CD4-positive, alpha-beta memory T cell (primary cell): ENCODE results near the gene GRIFIN. TPM values are rescaled to one million over a fixed set of nuclear protein-coding genes. Genes with fewer than 3 reads are reported as not detected.
A peak's percentile ranks its signal among the peaks of the same experiment; 100 is the strongest.

Source experiments
- CTCF ChIA-PET: fragments of 350-600 bp; sonication (Branson Sonifier 250); formaldehyde crosslinking; loops from one replicate; lab custom pipeline; 2021; ENCODE audit warnings: inconsistent platforms; ENCODE audit not compliant: partially characterized antibody; lab: Charles Lee
- POLR2A ChIA-PET: fragments of 350-600 bp; sonication (Branson Sonifier 250); formaldehyde crosslinking; loops from one replicate; lab custom pipeline; 2021; ENCODE audit not compliant: partially characterized antibody; lab: Charles Lee
- DNase-seq, 5 donors: peaks; one replicate each; pipeline versions ENCODE4 v3.0.0 to v3.0.0-alpha.2; 2020 to 2022; ENCODE audit warnings: mixed read lengths in 1 of 5
- H3K27ac ChIP-seq: one replicate; pipeline ENCODE4 v1.7.0; 2013; ENCODE audit warnings: low read depth, low read length
- H3K27me3 ChIP-seq: 2 replicates; pipeline ENCODE4 v1.7.0; 2013; ENCODE audit warnings: mild to moderate bottlenecking, low read length, moderate library complexity; ENCODE audit not compliant: insufficient read depth
- H3K36me3 ChIP-seq: 2 replicates; pipeline ENCODE4 v1.7.0; 2013; ENCODE audit warnings: mild to moderate bottlenecking, low read length, moderate library complexity; ENCODE audit not compliant: insufficient read depth
- H3K4me1 ChIP-seq: 2 replicates; pipeline ENCODE4 v1.7.0; 2013; ENCODE audit warnings: mild to moderate bottlenecking, low read length, moderate library complexity; ENCODE audit not compliant: insufficient read depth
- H3K4me3 ChIP-seq, 2 donors: one replicate each; pipeline ENCODE4 v1.7.0; 2013; ENCODE audit warnings: low read length in 2 of 2, mild to moderate bottlenecking in 1 of 2
- H3K9me3 ChIP-seq, 2 donors: one replicate each; pipeline ENCODE4 v1.7.0; 2013; ENCODE audit warnings: low read length in 2 of 2, control low read depth in 1 of 2; ENCODE audit not compliant: control insufficient read depth in 1 of 2
- H3K27ac Mint-ChIP-seq, 7 donors: one replicate each; pipeline ENCODE4 v1.8.0; 2020 to 2021; ENCODE audit warnings: mixed read lengths in 7 of 7, mild to moderate bottlenecking in 6 of 7, inconsistent platforms in 3 of 7, moderate library complexity in 3 of 7
- H3K27me3 Mint-ChIP-seq, 2 donors: one replicate each; pipeline ENCODE4 v1.8.0; 2020 to 2021; ENCODE audit warnings: mixed read lengths in 2 of 2
- H3K36me3 Mint-ChIP-seq, 2 donors: one replicate each; pipeline ENCODE4 v1.8.0; 2020 to 2021; ENCODE audit warnings: mixed read lengths in 2 of 2, inconsistent platforms in 1 of 2, mild to moderate bottlenecking in 1 of 2
- H3K4me1 Mint-ChIP-seq, 4 donors: one replicate each; pipeline ENCODE4 v1.8.0; 2020 to 2021; ENCODE audit warnings: mixed read lengths in 4 of 4, mild to moderate bottlenecking in 1 of 4
- H3K4me3 Mint-ChIP-seq, 8 donors: one replicate each; pipeline ENCODE4 v1.8.0; 2020 to 2021; ENCODE audit warnings: mixed read lengths in 8 of 8, mild to moderate bottlenecking in 7 of 8, moderate library complexity in 6 of 8, inconsistent platforms in 3 of 8
- H3K9me3 Mint-ChIP-seq, 8 donors: one replicate each; pipeline ENCODE4 v1.8.0; 2020 to 2021; ENCODE audit warnings: mixed read lengths in 8 of 8, mild to moderate bottlenecking in 5 of 8, inconsistent platforms in 3 of 8, moderate library complexity in 1 of 8
- intact Hi-C: fragments of 100-400 bp; cut with micrococcal nuclease; formaldehyde crosslinking; loops from one replicate; pipeline ENCODE4 v1.15.1; 2023
- polyA plus RNA-seq, 2 donors: library from polyadenylated mRNA; unstranded; fragments of 300-500 nt; fragmentation: Illumina TruSeq; gene quantifications; one replicate each; pipeline ENCODE4 v1.2.3, GENCODE V29; 2021
- total RNA-seq, 2 experiments: library from RNA; stranded (reverse); gene quantifications; one replicate each; pipeline ENCODE4 v1.2.3, GENCODE V29; 2021

Gene GRIFIN
- total and polyA plus RNA-seq, 4 experiments from 2014 or later, result not detected

DNA sequence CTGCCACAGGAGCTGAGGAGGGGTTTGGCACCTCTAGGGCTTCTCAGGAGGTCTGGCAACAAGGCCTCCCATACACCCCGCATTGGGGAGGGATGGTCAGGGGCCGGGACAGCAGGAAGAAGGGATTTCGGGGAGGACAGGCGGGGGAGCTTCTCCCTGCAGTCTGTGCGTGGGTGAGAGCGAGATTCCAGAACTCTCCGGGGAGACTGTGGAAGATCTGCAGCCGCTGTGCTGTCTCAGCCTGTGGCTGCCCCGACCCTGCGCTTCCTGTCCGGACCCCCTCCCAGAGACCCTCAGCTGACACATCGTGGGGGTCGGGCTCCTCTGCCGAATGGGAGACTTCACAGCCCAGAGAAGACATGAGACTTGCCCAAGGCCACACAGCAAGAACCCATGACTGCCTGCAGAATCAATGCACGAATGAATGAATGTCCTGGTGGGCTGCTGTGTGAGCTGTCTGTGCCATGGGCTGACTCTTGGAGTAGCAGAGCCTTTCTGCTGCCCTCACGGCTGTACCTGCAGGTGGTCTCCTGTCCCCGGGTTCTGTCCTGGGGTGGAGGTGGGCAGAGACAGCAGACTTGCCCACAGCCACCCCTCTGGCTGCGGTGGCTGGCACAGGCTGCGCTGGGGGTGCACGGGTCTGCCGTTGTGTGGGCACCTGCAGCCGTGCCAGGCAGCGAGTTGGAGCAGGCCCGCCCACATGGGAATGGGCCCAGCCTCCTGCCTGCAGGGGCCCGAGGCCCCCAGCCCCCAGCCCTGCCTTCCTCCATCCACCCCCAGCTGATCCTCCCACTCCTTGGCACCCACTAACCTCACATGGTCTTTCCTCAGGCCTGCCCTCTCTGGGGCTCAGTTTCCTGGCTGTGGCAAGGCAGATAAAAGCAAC, 27.1 kb upstream of the GRIFIN start:
- peaks cover 9% of the 10 kb centered on the region for H3K4me1 ChIP-seq
- intact Hi-C loops, result no loop called here
- no peak overlapping the region for H3K4me3 ChIP-seq
- peak overlapping the region in 1 of 7 donors; percentile 43 for H3K27ac Mint-ChIP-seq
- no peaks in the 10 kb centered on the region for H3K9me3 ChIP-seq
- H3K4me1 Mint-ChIP-seq, result peaks cover 2 to 12% (median 6%) of the 10 kb centered on the region in 4 donors
- peak in 1 of 5 donors; percentile 24 for DNase-seq
- ChIA-PET CTCF (interaction anchor here (2.8 kb wide), 1 partner anchor 34 kb away, joined by 7 read pairs; no protein-coding TSS in a partner anchor), POLR2A (interaction anchor here (1.9 to 5.2 kb wide), 2 partner anchors 8 to 19 kb away, joined by 5 to 27 read pairs; no protein-coding TSS in a partner anchor)
- H3K27me3 ChIP-seq, result no peaks in the 10 kb centered on the region
- no peak overlapping the region for H3K4me3 Mint-ChIP-seq
- H3K27me3 Mint-ChIP-seq, result no peaks in the 10 kb centered on the region
- H3K9me3 Mint-ChIP-seq, result no peaks in the 10 kb centered on the region
- H3K36me3 Mint-ChIP-seq, result no peaks in the 10 kb centered on the region
- no peaks in the 10 kb centered on the region for H3K36me3 ChIP-seq
- no peak overlapping the region for H3K27ac ChIP-seq

GRCh38 chr7:2502647-2502966, 26.4 kb upstream of the GRIFIN start:
- Mint-ChIP-seq H3K27ac (no peak overlapping the region), H3K9me3 (no peaks in the 10 kb centered on the region), H3K4me1 (peaks cover 0 to 5% (median under 1%) of the 10 kb centered on the region in 4 donors), H3K4me3 (no peak overlapping the region), H3K36me3 (no peaks in the 10 kb centered on the region), H3K27me3 (no peaks in the 10 kb centered on the region)
- POLR2A ChIA-PET, result interaction anchor here (5.2 kb wide), 1 partner anchor 8 kb away, joined by 27 read pairs; no protein-coding TSS in a partner anchor
- Histone ChIP-seq H3K9me3 (no peaks in the 10 kb centered on the region), H3K36me3 (no peaks in the 10 kb centered on the region), H3K27me3 (no peaks in the 10 kb centered on the region), H3K4me1 (peaks cover 2% of the 10 kb centered on the region), H3K4me3 (no peak overlapping the region), H3K27ac (no peak overlapping the region)
- peak in 1 of 5 donors; percentile 23 for DNase-seq
- intact Hi-C loops, result no loop called here
- CTCF ChIA-PET, result interaction anchor here (0.6 to 2.8 kb wide), 2 partner anchors 30 to 34 kb away, joined by 3 to 7 read pairs; no protein-coding TSS in a partner anchor

DNA sequence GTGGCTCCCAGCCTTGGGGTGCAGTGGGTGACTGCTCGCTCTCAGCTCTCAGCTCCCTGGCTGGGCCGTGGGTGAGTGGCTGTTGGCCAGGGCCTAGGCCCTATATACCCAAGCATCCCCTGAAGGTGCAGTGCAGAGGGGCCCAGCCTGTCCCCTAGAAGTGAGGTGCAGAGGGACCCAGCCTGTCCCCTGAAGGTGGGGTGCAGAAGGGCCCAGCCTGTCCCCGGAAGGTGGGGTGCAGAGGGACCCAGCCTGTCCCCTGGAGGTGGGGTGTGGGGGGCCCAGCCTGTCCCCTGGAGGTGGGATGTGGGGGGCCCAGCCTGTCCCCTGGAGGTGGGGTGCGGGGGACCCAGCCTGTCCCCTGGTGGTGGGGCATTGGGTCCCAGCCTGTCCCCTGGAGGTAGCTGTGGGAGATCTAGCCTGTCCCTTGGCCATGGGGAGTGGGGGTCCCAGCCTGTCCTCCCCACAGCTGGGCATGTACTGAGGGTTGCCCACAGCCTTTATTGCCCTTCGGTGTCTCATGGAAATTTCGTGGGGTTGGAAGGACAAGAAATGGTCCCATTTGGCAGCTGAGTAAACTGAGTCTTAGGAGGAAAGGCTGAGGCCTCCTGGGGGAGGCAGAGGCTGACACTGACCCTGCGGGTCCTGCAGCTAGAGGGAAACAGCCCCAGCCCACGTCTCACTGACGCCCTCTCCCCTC, 25.9 kb upstream of the GRIFIN start:
- peak overlapping the region in 1 of 7 donors; percentile 29 for H3K27ac Mint-ChIP-seq
- H3K36me3 ChIP-seq, result no peaks in the 10 kb centered on the region
- no peaks in the 10 kb centered on the region for H3K9me3 ChIP-seq
- H3K4me3 ChIP-seq, result no peak overlapping the region
- no peaks in the 10 kb centered on the region for H3K4me1 ChIP-seq
- peak in 1 of 5 donors; percentile 19 for DNase-seq
- no peak overlapping the region for H3K27ac ChIP-seq
- no peaks in the 10 kb centered on the region for H3K36me3 Mint-ChIP-seq
- no peaks in the 10 kb centered on the region for H3K27me3 ChIP-seq
- no peaks in the 10 kb centered on the region for H3K27me3 Mint-ChIP-seq
- H3K4me1 Mint-ChIP-seq, result peaks cover 0 to 4% (median 0%) of the 10 kb centered on the region in 4 donors
- H3K9me3 Mint-ChIP-seq, result no peaks in the 10 kb centered on the region
- H3K4me3 Mint-ChIP-seq, result no peak overlapping the region
- POLR2A ChIA-PET, result interaction anchor here (1.0 to 5.2 kb wide), 3 partner anchors 9 to 26 kb away, joined by 3 to 27 read pairs (median 3); no protein-coding TSS in a partner anchor
- intact Hi-C loops, result no loop called here
- CTCF ChIA-PET, result interaction anchor here (0.6 to 2.8 kb wide), 3 partner anchors 18 to 33 kb away, joined by 3 to 7 read pairs (median 3); no protein-coding TSS in a partner anchor

GRCh38 chr7:2500701-2501100, 24.5 kb upstream of the GRIFIN start:
- DNase-seq, result peak in 1 of 5 donors; percentile 9
- no peaks in the 10 kb centered on the region for H3K4me1 ChIP-seq
- Mint-ChIP-seq H3K36me3 (no peaks in the 10 kb centered on the region), H3K9me3 (no peaks in the 10 kb centered on the region), H3K4me1 (peaks cover 0 to 4% (median 0%) of the 10 kb centered on the region in 4 donors), H3K4me3 (no peak overlapping the region), H3K27ac (no peak overlapping the region), H3K27me3 (peaks cover 0 to 2% of the 10 kb centered on the region in 2 donors)
- H3K9me3 ChIP-seq, result no peaks in the 10 kb centered on the region
- no peak overlapping the region for H3K4me3 ChIP-seq
- CTCF ChIA-PET, result interaction anchor here (1.6 kb wide), 1 partner anchor 17 kb away, joined by 3 read pairs; no protein-coding TSS in a partner anchor
- POLR2A ChIA-PET, result interaction anchor here (1.2 to 5.2 kb wide), 2 partner anchors 10 to 22 kb away, joined by 3 to 27 read pairs; no protein-coding TSS in a partner anchor
- no peak overlapping the region for H3K27ac ChIP-seq
- H3K36me3 ChIP-seq, result no peaks in the 10 kb centered on the region
- H3K27me3 ChIP-seq, result no peaks in the 10 kb centered on the region
- intact Hi-C loops, result no loop called here

DNA sequence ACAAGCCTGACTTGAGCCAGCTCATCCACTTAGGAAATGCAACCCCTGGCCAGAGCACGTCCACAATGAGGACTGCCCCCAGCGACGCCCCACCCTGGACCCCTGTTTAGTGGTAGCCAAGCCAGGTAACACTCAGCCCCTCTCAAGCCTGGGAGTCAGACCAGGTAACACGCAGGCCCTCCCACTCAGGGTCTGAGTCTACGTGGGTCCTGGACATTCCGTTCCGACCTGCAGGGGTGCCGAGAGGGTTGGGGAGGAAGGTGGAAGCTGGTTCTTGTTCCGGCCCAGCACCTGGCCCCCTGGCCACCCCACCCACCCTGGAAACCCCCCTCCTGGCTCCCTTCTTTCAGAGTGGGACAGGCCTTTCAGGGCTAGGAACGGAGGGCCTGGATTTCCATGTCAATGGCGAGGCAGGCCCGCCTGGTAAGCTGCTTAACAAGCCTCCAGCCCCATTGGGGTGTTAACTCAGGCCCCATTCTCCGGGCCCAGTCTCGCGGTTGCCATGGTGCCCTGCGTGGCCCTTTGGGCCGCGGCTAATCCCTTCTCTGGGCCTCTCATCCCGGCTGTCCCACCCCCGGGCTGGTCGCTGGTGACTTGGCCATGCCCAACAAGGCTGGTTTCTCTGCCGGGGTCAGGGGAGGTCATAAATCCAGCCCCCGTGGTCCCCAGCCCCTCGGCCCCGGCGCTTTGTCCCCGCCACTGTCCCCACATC, 23.7 kb upstream of the GRIFIN start:
- ChIA-PET CTCF (interaction anchor here (1.3 to 1.6 kb wide), 2 partner anchors 11 to 33 kb away, joined by 3 to 4 read pairs; no protein-coding TSS in a partner anchor), POLR2A (interaction anchor here (1.3 to 5.2 kb wide), 2 partner anchors 11 to 21 kb away, joined by 3 to 27 read pairs; no protein-coding TSS in a partner anchor)
- intact Hi-C loops, result no loop called here
- Histone ChIP-seq H3K4me1 (no peaks in the 10 kb centered on the region), H3K4me3 (no peak overlapping the region), H3K27me3 (no peaks in the 10 kb centered on the region), H3K9me3 (no peaks in the 10 kb centered on the region), H3K36me3 (no peaks in the 10 kb centered on the region), H3K27ac (no peak overlapping the region)
- Mint-ChIP-seq H3K9me3 (no peaks in the 10 kb centered on the region), H3K36me3 (no peaks in the 10 kb centered on the region), H3K27me3 (peaks cover 0 to 2% of the 10 kb centered on the region in 2 donors), H3K27ac (no peak overlapping the region), H3K4me3 (no peak overlapping the region), H3K4me1 (peaks cover 0 to 4% (median 0%) of the 10 kb centered on the region in 4 donors)
- no peak for DNase-seq

DNA sequence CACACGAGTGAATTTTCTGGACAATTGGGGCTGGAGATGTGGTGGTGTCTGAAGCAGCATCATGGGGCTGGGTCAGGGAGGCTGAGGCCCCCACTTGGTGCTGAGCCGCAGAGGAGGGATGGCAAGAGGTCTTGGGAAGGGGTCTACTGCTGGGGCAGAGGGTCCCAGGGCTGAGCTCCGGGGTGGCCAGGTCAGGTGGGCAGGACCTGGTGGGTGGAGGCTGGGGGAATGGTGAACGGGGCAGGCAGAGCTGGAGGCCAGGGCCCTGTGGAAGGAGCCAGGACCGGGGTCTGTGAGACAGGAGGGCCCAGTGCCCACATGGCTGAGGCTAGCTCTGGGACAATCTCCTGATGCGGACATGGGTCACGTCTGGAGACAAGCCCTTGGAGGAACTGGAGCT, 23.0 kb upstream of the GRIFIN start:
- no peaks in the 10 kb centered on the region for H3K27me3 ChIP-seq
- no peaks in the 10 kb centered on the region for H3K4me1 ChIP-seq
- H3K36me3 ChIP-seq, result no peaks in the 10 kb centered on the region
- Mint-ChIP-seq H3K27me3 (peaks cover 0 to 2% of the 10 kb centered on the region in 2 donors), H3K4me1 (peaks cover 0 to 4% (median 0%) of the 10 kb centered on the region in 4 donors), H3K27ac (no peak overlapping the region), H3K9me3 (no peaks in the 10 kb centered on the region), H3K4me3 (no peak overlapping the region), H3K36me3 (no peaks in the 10 kb centered on the region)
- intact Hi-C loops, result no loop called here
- no peak overlapping the region for H3K4me3 ChIP-seq
- POLR2A ChIA-PET, result interaction anchor here (1.3 to 5.2 kb wide), 3 partner anchors 10 to 21 kb away, joined by 3 to 27 read pairs (median 7); no protein-coding TSS in a partner anchor
- no peak overlapping the region for H3K27ac ChIP-seq
- no peaks in the 10 kb centered on the region for H3K9me3 ChIP-seq
- DNase-seq, result no peak
- CTCF ChIA-PET, result interaction anchor here (1.3 to 1.6 kb wide), 2 partner anchors 12 to 32 kb away, joined by 3 to 4 read pairs; no protein-coding TSS in a partner anchor
